Stimulated activated CD4-positive, alpha-beta T cell treated with anti-CD3 and anti-CD28 coated beads, TNF-alpha, amount 100 ng/mL, for 1 hour (primary cell): ENCODE data around the gene KLF7.

ENCODE experiments used
- DNase-seq, 3 donors: peaks; one replicate each; pipeline ENCODE4 v3.0.0-alpha.2; 2020; ENCODE audit warnings: low read depth in 3 of 3, low spot score in 1 of 3

KLF7 gene

DNA sequence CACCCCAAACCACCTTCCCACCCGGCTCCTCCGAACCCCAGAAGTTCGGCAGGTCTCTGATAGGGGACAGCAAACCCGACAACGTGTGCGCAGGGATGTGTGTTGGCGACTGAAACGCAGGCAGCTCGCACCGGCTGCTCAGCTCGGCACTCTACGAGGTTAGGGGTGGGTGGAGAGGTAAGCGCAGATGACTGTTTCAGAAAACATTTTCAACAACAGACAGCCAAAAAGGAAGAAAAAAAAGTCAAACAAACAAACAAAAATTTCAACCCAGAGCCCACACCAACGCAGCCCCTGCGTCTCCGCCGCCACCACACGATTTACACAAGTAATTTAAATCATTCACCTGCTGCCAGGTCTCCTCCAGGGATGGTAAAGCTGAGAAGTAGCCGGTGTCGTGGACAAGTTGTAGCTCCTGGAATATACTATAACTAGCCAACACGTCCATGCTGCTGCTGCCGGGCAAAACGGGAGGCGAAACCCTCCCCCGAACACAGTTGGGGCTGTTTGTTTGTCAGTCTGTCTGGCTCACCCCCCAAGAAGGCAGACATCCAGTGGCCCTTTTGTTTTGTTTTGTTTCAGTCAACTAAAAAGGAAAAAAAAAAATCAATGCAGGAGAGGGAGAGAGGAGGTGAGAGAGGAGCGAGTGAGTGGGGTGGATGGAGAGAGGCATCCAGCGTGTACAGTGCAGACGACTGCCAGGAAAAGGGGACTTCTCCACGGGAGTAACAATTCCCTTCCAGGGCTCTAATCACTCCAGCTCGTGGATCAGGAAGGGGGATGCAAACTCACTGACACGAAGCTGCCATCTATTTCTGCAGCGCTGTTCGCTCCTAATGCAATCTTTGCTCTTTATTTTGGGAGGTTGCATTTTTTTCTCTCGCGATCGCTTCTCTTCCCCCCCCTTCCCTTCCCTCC is at the start of gene KLF7:
TSS of gene KLF7 (minus strand) at position 828 of the 918 bp plus-strand sequence. CDS start at position 448, 380 bp downstream.
- peak in 2 of 3 donors; percentile 19 to 46 for DNase-seq

GRCh38 chr2:207215308-207215707 is 49.6 kb upstream of the KLF7 start:
- no peak for DNase-seq

GRCh38 chr2:207214446-207214845 is 48.7 kb upstream of the KLF7 start:
- no peak for DNase-seq

- no peak for DNase-seq
Measured at GRCh38 chr2:207206011-207206410, 40.3 kb upstream of the KLF7 start.

GRCh38 chr2:207205173-207205957 is 39.6 kb upstream of the KLF7 start:
- no peak for DNase-seq

DNA sequence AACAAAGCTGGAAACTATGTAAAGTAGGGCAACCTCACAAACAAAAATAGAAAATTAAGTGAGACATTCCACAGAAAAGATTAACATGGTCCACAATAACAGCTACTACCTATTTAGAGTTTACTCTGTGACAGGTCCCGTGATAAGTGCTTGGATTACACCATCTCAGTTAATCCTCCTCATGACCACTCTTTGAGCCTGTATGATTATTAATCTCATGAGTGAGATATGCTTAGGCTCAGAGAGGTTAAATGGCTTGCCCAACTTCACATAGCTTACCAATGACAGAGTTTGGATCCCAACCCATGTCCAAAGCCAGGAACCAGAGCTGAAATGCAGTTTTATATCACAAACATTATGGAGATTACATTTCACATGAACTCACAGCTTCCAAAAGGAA is 37.3 kb upstream of the KLF7 start:
- DNase-seq = no peak

- no peak for DNase-seq
Measured at GRCh38 chr2:207202645-207203044, 36.9 kb upstream of the KLF7 start.

DNA sequence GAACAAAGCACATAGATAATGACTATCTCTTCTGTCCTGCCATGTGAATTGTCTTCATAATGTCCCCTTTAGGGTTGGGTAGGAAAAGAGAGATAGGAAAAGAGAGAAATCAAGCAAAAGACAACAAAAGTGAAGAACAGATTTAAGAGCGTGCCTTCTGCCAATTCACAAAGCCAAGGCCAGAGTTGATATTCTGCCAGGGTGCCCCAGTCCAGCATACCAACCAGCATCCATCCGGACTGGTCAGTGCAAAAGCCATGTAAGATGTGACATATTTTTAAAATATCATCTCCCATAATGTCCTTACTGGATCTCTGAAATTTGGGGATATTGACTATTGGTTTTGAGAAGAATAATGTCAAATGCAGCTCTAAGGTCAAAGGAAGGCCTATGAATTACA is 35.7 kb upstream of the KLF7 start:
- DNase-seq = no peak

GRCh38 chr2:207200136-207200535 is 34.4 kb upstream of the KLF7 start:
- no peak for DNase-seq

DNA sequence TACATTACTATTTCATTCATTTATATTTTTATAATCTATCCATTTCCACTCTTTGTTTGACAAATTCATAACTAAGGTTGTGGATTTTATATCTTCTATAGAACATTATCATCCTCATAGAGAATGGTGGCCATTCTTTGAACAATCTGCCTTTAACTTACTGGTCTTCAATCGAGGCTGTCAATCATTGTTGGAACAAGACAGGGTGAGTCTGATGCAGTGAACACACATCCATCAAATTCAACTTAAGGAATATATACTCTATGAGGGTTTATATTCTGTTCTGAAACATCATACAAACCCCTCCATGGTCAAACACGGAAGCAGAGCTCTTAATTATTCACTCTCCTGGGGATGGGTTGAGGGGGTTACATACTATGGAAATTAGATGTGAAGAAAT is 28.3 kb upstream of the KLF7 start:
- no peak for DNase-seq

DNA sequence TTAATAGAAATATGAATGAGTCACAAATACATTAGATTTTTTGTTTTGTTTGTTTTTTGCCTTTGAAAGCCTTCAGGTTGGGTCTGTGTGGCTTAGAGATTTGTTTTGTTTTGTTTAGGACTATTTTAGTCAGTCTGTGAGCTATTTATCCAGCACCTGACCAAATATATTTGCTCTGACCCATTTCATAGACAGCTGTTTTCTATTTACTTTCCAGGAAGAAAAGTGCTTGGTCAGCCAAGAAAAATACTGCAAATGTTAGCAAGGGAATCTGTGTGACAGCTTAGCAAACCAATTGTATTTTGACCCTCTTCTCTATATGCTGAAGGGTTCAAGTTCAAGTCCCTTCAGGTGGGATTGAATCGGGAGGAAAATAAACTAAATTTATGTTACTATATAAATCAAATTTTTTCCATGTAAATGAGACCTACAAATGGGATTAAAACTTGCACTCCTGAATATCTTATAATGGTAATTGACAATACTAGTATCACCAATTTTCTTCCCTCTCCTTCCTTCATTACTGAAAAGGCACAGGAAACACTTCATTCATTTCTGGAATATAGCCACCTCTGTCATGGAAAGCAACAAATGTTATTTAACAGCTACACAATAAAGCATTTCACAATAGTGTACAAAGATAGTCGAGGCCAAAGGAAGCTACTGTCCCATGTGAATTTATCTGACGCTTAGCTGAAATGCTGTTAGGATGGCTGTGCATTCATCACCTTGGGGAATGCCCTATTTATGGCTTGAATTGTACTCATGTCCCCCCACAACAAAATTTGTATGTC is 23.1 kb upstream of the KLF7 start:
- no peak for DNase-seq

- no peak for DNase-seq
Measured at GRCh38 chr2:207185372-207185771, 19.6 kb upstream of the KLF7 start.

GRCh38 chr2:207184768-207185167 is 19.0 kb upstream of the KLF7 start:
- no peak for DNase-seq

GRCh38 chr2:207184348-207184747 is 18.6 kb upstream of the KLF7 start:
- no peak for DNase-seq

GRCh38 chr2:207183506-207183905 is 17.8 kb upstream of the KLF7 start:
- no peak for DNase-seq

- no peak for DNase-seq
Measured at GRCh38 chr2:207182911-207183310, 17.2 kb upstream of the KLF7 start.

DNA sequence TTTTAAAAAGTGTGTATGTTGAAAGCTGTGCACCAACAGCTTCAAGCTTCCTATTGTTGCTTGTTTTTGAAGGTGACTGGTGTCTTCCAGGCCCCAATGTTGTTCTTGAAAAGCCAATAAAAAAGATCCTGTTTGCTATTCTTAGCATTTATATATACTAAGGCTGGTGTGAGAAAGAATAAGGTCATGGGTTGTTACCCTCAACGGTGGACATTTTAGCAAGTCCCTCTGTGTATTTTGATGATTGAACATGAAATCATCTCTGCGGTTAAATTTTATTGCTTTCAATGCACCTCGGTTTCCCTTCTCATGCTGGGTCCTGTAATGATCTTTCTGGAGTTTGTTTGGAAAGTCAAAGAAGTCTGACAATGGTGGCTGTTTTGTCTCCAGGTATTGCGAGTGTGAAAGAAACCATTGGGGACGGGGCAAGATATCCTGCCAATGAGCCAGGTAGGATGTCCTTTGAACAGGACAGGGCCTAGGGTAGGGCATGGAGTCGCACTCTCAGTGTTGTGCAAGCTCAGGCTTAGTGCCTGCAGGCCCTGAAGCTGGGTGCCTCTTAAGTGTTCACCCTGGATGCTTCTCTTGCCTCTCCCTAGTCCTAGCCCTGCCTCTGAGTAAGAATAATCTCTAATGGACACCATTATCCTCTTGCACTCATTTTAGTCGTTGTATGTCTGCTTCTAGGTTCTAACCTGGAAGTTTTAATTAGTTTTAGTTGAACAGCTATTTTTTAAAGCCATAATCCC is 16.0 kb upstream of the KLF7 start:
- no peak for DNase-seq

DNA sequence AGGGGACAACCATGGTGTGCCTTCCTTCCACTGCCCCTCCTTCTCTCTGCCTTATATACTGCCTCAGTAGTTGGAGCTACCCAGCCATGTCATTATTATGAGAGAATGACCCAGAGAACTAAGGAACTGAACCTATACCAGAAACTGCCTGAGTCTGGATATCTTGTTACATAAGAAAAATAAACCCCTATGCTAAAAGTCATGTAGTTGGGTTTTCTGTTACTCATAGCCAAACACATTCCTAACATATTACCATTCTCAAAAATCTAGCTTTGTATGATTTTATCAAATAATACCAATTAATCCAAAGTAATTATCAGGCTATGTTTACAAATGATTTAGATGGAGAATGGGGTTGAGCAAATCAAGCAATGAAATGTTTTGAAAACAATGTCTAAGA is 15.0 kb upstream of the KLF7 start:
- DNase-seq = no peak

DNA sequence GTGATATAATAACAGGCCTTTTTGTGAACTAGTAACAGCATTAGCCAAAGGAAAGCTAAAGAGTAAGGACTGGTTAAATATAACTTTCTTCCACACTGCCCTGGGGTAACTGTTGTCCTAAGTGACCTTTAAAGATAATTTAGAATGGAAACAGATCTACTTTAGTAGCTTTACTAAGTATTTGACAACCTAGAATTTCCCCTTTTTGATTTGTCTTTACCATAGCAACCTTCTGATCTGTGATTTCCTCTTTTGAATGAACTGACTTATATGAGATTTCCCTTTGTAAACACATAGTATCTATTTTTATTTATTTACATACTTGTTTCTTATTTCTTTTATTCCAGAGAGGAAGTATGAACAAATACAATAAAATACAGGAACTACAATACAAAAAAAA is 10.5 kb upstream of the KLF7 start:
- DNase-seq = no peak

DNA sequence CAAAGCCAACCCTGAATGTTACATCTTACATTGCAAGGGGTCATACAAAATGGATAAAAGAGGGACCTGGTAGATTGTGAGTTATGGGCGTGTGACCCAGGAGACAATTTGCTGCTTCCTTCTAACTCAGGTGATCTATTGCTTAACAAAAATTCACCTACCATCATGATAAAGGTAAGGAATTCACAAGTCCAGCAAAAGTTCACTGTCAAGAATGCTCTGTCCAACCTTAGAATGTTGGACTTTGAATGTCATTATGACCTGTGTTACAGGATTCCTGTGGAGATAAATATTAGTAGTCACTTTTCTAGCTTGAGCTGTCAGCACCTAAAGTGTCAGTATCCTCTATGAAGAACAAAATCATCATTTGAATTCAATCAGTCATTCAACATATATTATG is 7.9 kb upstream of the KLF7 start:
- no peak for DNase-seq
